Measurements from ENCODE around the gene FGA.

FGA gene

GRCh38 chr4:154566639-154567204, 23.8 kb downstream of the FGA start:
- Histone ChIP-seq H3K4me1 (no peaks in the 10 kb centered on the region), H3K27me3 (peaks cover 28% of the 10 kb centered on the region), H3K9me3 (no peaks in the 10 kb centered on the region), H3K36me3 (no peaks in the 10 kb centered on the region), H3K4me3 (ENCODE audit: low read depth, low read length) (no peak overlapping the region)
- no peak for TF ChIP-seq CTCF (IDR thresholded peaks at IDR 0.05; ENCODE audit: low read depth, low read length)
- DNase-seq = no peak

GRCh38 chr4:154565704-154566103, 24.8 kb downstream of the FGA start:
- Histone ChIP-seq H3K4me3 (ENCODE audit: low read depth, low read length) (no peak overlapping the region), H3K36me3 (no peaks in the 10 kb centered on the region), H3K9me3 (no peaks in the 10 kb centered on the region), H3K4me1 (no peaks in the 10 kb centered on the region), H3K27me3 (peaks cover 25% of the 10 kb centered on the region)
- TF ChIP-seq CTCF (IDR thresholded peaks at IDR 0.05; ENCODE audit: low read depth, low read length) = no peak
- DNase-seq = no peak

GRCh38 chr4:154564311-154564710, 26.2 kb downstream of the FGA start:
- Histone ChIP-seq H3K27me3 (peaks cover 25% of the 10 kb centered on the region), H3K4me3 (ENCODE audit: low read depth, low read length) (no peak overlapping the region), H3K9me3 (no peaks in the 10 kb centered on the region), H3K36me3 (no peaks in the 10 kb centered on the region), H3K4me1 (no peaks in the 10 kb centered on the region)
- no peak for DNase-seq
- TF ChIP-seq CTCF (IDR thresholded peaks at IDR 0.05; ENCODE audit: low read depth, low read length) = no peak

- no peak within 1 kb of the TSS for H3K4me3 ChIP-seq (ENCODE audit: low read depth, low read length)
- H3K9me3 ChIP-seq = no peaks in the 10 kb centered on the region
- peaks cover 20% of the 10 kb centered on the region for H3K27me3 ChIP-seq
- no peak for TF ChIP-seq CTCF (IDR thresholded peaks at IDR 0.05; ENCODE audit: low read depth, low read length)
- no peaks in the 10 kb centered on the region for H3K4me1 ChIP-seq
- no peaks in the 10 kb centered on the region for H3K36me3 ChIP-seq
- no peak for DNase-seq
Measured at GRCh38 chr4:154562697-154563254, 27.8 kb downstream of the FGA start, which contains the start of gene FGB. Gene FGB, plus strand, starts transcription at chr4:154563011. Its CDS starts 8 bp downstream, at chr4:154563019.

- H3K9me3 ChIP-seq = no peaks in the 10 kb centered on the region
- H3K27me3 ChIP-seq = peaks cover 10% of the 10 kb centered on the region
- H3K4me3 ChIP-seq (ENCODE audit: low read depth, low read length) = no peak overlapping the region
- DNase-seq = no peak
- H3K36me3 ChIP-seq = no peaks in the 10 kb centered on the region
- no peak for TF ChIP-seq CTCF (IDR thresholded peaks at IDR 0.05; ENCODE audit: low read depth, low read length)
- no peaks in the 10 kb centered on the region for H3K4me1 ChIP-seq
Measured at GRCh38 chr4:154560824-154561231, 29.7 kb downstream of the FGA start.

- no peak for DNase-seq
- Histone ChIP-seq H3K4me1 (no peaks in the 10 kb centered on the region), H3K4me3 (ENCODE audit: low read depth, low read length) (no peak overlapping the region), H3K9me3 (no peaks in the 10 kb centered on the region), H3K27me3 (peaks cover 10% of the 10 kb centered on the region), H3K36me3 (no peaks in the 10 kb centered on the region)
- TF ChIP-seq CTCF (IDR thresholded peaks at IDR 0.05; ENCODE audit: low read depth, low read length) = no peak
Measured at GRCh38 chr4:154560419-154560801, 30.1 kb downstream of the FGA start.

All from BE2C (cell line).